Kidney (tissue), 14 donors: ENCODE results near the gene FAM167B. TPM values are rescaled to one million over a fixed set of nuclear protein-coding genes. Genes with fewer than 3 reads are reported as not detected.

Source experiments
- DNase-seq, 5 donors: peaks; one replicate each; pipeline ENCODE4 v3.0.0-alpha.2; 2013 to 2020
- FAIRE-seq: peaks from 2 replicates; lab custom pipeline; 2012; peaks lifted over from hg19 to GRCh38; lab: Jason Lieb, UNC
- H3K27ac ChIP-seq, 2 donors: one replicate each; pipeline ENCODE4 v1.7.0; 2013; ENCODE audit warnings: low read depth in 2 of 2, low read length in 2 of 2, inconsistent platforms in 1 of 2
- H3K27me3 ChIP-seq: one replicate; pipeline ENCODE4 v1.7.1; 2013; ENCODE audit warnings: low read length, inconsistent platforms; ENCODE audit not compliant: control insufficient read depth, insufficient read depth
- H3K36me3 ChIP-seq, 3 donors: one replicate each; pipeline versions ENCODE4 v1.7.0 to v1.7.1; 2013; ENCODE audit warnings: low read length in 3 of 3, control low read depth in 1 of 3, inconsistent platforms in 1 of 3; ENCODE audit not compliant: insufficient read depth in 3 of 3, control insufficient read depth in 2 of 3
- H3K4me1 ChIP-seq, 3 donors: one replicate each; pipeline versions ENCODE4 v1.7.0 to v1.7.1; 2013; ENCODE audit warnings: low read length in 3 of 3, inconsistent platforms in 1 of 3, low read depth in 1 of 3; ENCODE audit not compliant: control insufficient read depth in 2 of 3, insufficient read depth in 2 of 3
- H3K4me3 ChIP-seq, 3 donors: one replicate each; pipeline versions ENCODE4 v1.7.0 to v1.8.1; 2013; ENCODE audit warnings: low read length in 3 of 3, control low read depth in 1 of 3, inconsistent platforms in 1 of 3
- H3K9ac ChIP-seq, 3 donors: one replicate each; pipeline versions ENCODE4 v1.7.0 to v1.7.1; 2013; ENCODE audit warnings: low read length in 3 of 3, control low read depth in 1 of 3, inconsistent platforms in 1 of 3
- H3K9me3 ChIP-seq, 3 donors: one replicate each; pipeline versions ENCODE4 v1.7.0 to v1.7.1; 2013; ENCODE audit warnings: low read length in 3 of 3, control low read depth in 1 of 3, inconsistent platforms in 1 of 3; ENCODE audit not compliant: control insufficient read depth in 2 of 3, insufficient read depth in 1 of 3
- CTCF ChIP-seq: IDR thresholded peaks from 3 replicates; pipeline ENCODE4 v1.5.1; 2012; ENCODE audit warnings: mild to moderate bottlenecking, moderate library complexity, borderline replicate concordance; ENCODE audit not compliant: insufficient read depth; ENCODE audit errors: extremely low read depth
- intact Hi-C: fragments of 100-400 bp; cut with DNase I; formaldehyde crosslinking; loops from one replicate; pipeline ENCODE4 v1.11.1; 2022
- polyA plus RNA-seq: library from polyadenylated mRNA; stranded (reverse); fragments of 350-450 nt; fragmentation: Illumina TruSeq; extraction: RNeasy Lipid Tissue Mini Kit (QIAGEN cat#74804); gene quantifications from one replicate; pipeline ENCODE4 v1.2.3, GENCODE V29; 2014; ENCODE audit warnings: low read depth, low replicate concordance; ENCODE audit not compliant: insufficient read depth
- total RNA-seq: library from RNA; stranded (reverse); fragmentation: NEBNext Ultra II Directional; extraction: Animal tissue kit (Norgen Biotek cat#: 25700); gene quantifications from one replicate; pipeline ENCODE4 v1.2.1, GENCODE V29; 2021
- donor health status: control.
- donor health status: control.
- donor health status: control.
- donor health status: control.
- donor health status: control.
- donor health status: DM: yes; HTN: yes; CAD: no.
- donor health status: Normal renal cell carcinoma (clear cell type).

The FAM167B gene
- total and polyA plus RNA-seq, 2 donors from 2014 or later = 19.6 to 84.8 TPM

DNA sequence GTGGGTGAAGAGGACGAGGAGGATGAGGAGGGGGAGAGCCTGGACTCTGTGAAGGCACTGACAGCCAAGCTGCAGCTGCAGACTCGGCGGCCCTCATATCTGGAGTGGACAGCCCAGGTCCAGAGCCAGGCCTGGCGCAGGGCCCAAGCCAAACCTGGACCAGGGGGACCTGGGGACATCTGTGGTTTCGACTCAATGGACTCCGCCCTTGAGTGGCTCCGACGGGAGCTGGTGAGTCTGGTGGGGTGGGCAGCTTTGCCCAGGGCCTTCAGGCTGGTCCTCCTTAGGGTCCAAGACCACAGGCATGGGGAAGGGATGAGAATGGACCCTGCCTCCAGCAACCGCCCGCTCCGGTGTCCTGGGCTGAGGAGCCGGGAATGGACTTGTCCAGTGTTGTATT lies 430 bp downstream of the FAM167B start:
- intact Hi-C loops = no loop called here
- peak overlapping the region in 2 of 3 donors; percentile 12 to 44 for H3K4me3 ChIP-seq
- peak in 1 of 5 donors; percentile 83 for DNase-seq

DNA sequence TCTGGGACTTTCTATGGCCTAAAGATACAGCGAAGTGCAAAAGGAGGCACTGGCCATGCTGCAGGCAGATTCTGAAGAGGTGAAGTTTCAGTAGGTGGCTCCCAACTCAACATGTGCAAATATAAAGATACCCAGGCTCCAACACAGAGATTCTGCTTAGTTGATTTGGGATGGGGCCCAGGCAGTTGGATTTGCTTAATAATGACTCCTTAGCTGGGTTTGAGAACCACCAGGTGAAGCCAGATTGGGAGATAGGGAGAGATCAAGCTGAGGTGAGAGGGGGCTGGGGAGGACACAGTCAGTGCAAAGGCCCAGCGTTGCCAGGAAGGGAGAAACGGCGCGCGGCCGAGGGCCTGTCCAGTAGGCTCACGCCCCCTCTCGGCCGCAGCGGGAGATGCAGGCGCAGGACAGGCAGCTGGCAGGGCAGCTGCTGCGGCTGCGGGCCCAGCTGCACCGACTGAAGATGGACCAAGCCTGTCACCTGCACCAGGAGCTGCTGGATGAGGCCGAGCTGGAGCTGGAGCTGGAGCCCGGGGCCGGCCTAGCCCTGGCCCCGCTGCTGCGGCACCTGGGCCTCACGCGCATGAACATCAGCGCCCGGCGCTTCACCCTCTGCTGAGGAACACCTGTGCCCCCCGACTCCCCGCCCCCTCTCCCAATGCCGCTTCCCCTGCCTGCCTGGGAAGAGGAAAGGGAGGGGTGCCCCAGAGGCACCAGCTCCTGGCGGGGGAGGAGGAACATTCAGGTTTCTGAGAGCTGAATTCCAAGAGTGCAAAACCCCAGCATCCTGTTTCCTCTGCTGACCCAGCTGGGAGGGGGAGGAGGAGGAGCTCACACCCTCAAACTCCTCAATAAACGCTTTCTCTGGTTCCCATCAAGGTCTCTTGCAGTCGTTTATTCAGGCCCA lies 1.2 kb downstream of the FAM167B start:
- intact Hi-C loops = no loop called here
- peak; percentile 80 for TF ChIP-seq CTCF
- DNase-seq (peak; percentile 89 to 94 (median 90)), FAIRE-seq (no peak)
- Histone ChIP-seq H3K9me3 (no peaks in the 10 kb centered on the region), H3K4me3 (peak overlapping the region in 1 of 3 donors; percentile 44), H3K27me3 (no peaks in the 10 kb centered on the region), H3K27ac (peak overlapping the region; percentile 86 to 89), H3K4me1 (peaks cover 0 to 26% (median 9%) of the 10 kb centered on the region in 3 donors), H3K36me3 (no peaks in the 10 kb centered on the region), H3K9ac (peak overlapping the region in 1 of 3 donors; percentile 69)

More for the DNA sequence above, 430 bp downstream of the FAM167B start:
- peaks cover 0 to 23% (median 9%) of the 10 kb centered on the region in 3 donors for H3K4me1 ChIP-seq
- no peak for TF ChIP-seq CTCF
- no peaks in the 10 kb centered on the region for H3K9me3 ChIP-seq
- peak overlapping the region in 1 of 3 donors; percentile 69 for H3K9ac ChIP-seq
- no peaks in the 10 kb centered on the region for H3K36me3 ChIP-seq
- no peaks in the 10 kb centered on the region for H3K27me3 ChIP-seq
- peak overlapping the region; percentile 86 to 89 for H3K27ac ChIP-seq
- no peak for FAIRE-seq

GRCh38 chr1:32249831-32250525 lies 3.0 kb downstream of the FAM167B start:
- Histone ChIP-seq H3K9ac (peak overlapping the region in 1 of 3 donors; percentile 40), H3K4me1 (peaks cover 0 to 29% (median 9%) of the 10 kb centered on the region in 3 donors), H3K27ac (peak overlapping the region; percentile 50 to 71), H3K27me3 (no peaks in the 10 kb centered on the region), H3K36me3 (no peaks in the 10 kb centered on the region), H3K4me3 (no peak overlapping the region), H3K9me3 (no peaks in the 10 kb centered on the region)
- no peak for TF ChIP-seq CTCF
- DNase-seq (peak; percentile 68 to 85 (median 80)), FAIRE-seq (no peak)
- intact Hi-C loops = no loop called here
